ACC112 (cell line): ENCODE results near the gene C17orf100.
"Not testable (repeated sequence)": the region's sequence is repeated elsewhere in the genome, so short reads cannot be mapped to it uniquely, and the experiment has no call there.

Experiments used
- H2AFZ ChIP-seq: fragments of 200-600 bp; sonication (generic); one replicate; pipeline ENCODE4 v1.6.0; 2017; ENCODE audit warnings: antibody characterized with exemption, low read length; ENCODE audit not compliant: unreplicated experiment
- H3K27ac ChIP-seq: fragments of 200-600 bp; sonication (generic); 2 replicates; pipeline ENCODE4 v1.5.1; 2014; ENCODE audit warnings: low read depth, mild to moderate bottlenecking, antibody characterized with exemption, low read length, moderate library complexity
- H3K27me3 ChIP-seq: fragments of 200-600 bp; sonication (generic); 2 replicates; pipeline ENCODE4 v1.6.1; 2014; ENCODE audit warnings: mild to moderate bottlenecking, antibody characterized with exemption, low read length, moderate library complexity, mixed read lengths; ENCODE audit not compliant: insufficient read depth
- H3K36me3 ChIP-seq: fragments of 200-600 bp; sonication (generic); 2 replicates; pipeline ENCODE4 v1.6.1; 2016; ENCODE audit warnings: mild to moderate bottlenecking, antibody characterized with exemption, low read length, moderate library complexity, mixed read lengths; ENCODE audit not compliant: insufficient read depth
- H3K4me1 ChIP-seq: fragments of 200-600 bp; sonication (generic); one replicate; pipeline ENCODE4 v1.6.1; 2016; ENCODE audit warnings: low read length, mixed read lengths; ENCODE audit not compliant: insufficient read depth, unreplicated experiment, control insufficient read depth
- H3K4me3 ChIP-seq: fragments of 200-600 bp; sonication (generic); 2 replicates; pipeline ENCODE4 v1.5.1; 2014; ENCODE audit warnings: mild to moderate bottlenecking, low read depth, low read length
- H3K79me2 ChIP-seq: fragments of 200-600 bp; sonication (generic); one replicate; pipeline ENCODE4 v1.6.0; 2016; ENCODE audit warnings: low read length; ENCODE audit not compliant: control insufficient read depth, unreplicated experiment, insufficient read depth

The C17orf100 gene

DNA sequence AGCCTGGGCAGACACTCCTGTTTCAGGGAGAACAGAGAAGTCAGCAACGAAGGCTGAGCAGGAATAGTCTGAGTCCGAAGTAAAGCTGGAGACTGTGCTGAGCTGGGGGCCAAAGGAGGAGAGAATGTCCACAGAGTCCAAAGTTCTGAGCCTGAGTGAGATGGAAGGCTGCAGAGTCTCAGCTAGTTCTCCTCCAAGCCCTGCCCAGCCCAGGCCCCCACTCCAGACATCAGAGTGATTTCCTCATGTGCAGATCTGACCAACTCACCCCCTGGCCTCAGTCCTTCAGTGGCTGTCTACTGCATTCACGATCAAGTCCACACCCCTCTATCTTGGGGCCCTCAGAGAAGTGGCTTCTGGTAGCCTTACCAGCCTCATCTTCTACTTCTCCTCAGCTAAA lies 40.0 kb downstream of the C17orf100 start:
- H3K79me2 ChIP-seq: no peaks in the 10 kb centered on the region
- H2AFZ ChIP-seq: no peak overlapping the region
- no peaks in the 10 kb centered on the region for H3K4me1 ChIP-seq
- H3K27me3 ChIP-seq: peaks cover 84% of the 10 kb centered on the region
- H3K4me3 ChIP-seq: no peak overlapping the region
- no peaks in the 10 kb centered on the region for H3K36me3 ChIP-seq
- no peak overlapping the region for H3K27ac ChIP-seq

GRCh38 chr17:6691958-6692357 lies 40.4 kb downstream of the C17orf100 start:
- H3K36me3 ChIP-seq, H3K4me1 ChIP-seq, H3K4me3 ChIP-seq, H2AFZ ChIP-seq, H3K79me2 ChIP-seq, H3K27ac ChIP-seq: not testable (repeated sequence)
- H3K27me3 ChIP-seq: peaks cover 80% of the 10 kb centered on the region

DNA sequence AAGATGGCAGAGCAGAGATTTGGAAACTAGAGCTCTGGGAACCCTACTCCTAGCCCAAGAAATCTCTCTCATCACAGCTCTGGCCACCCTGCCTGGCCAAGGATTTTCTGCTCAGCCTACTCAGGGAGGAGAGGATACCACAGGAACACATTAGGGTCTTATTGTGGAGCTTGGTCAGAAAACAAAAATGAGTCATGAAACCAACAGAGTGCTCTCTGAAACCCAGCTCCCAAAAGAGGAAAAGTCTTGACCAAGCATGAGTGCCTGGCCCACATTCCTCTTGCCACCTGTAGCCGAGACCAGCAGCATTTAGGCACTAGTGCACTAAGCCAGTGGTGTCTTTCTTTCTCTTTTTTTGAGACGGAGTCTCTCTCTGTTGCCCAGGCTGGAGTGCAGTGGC lies 43.5 kb downstream of the C17orf100 start:
- H3K4me1 ChIP-seq: no peaks in the 10 kb centered on the region
- peaks cover 57% of the 10 kb centered on the region for H3K27me3 ChIP-seq
- H3K36me3 ChIP-seq: no peaks in the 10 kb centered on the region

GRCh38 chr17:6695565-6695964 lies 44.0 kb downstream of the C17orf100 start:
- H3K4me1 ChIP-seq: no peaks in the 10 kb centered on the region
- H3K4me3 ChIP-seq: no peak overlapping the region
- H3K27me3 ChIP-seq: peaks cover 52% of the 10 kb centered on the region
- no peak overlapping the region for H2AFZ ChIP-seq
- H3K27ac ChIP-seq: no peak overlapping the region
- no peaks in the 10 kb centered on the region for H3K79me2 ChIP-seq
- no peaks in the 10 kb centered on the region for H3K36me3 ChIP-seq

More for the DNA sequence above, 43.5 kb downstream of the C17orf100 start:
- Histone ChIP-seq H3K4me3 (no peak overlapping the region), H2AFZ (no peak overlapping the region), H3K27ac (no peak overlapping the region), H3K79me2 (no peaks in the 10 kb centered on the region)

DNA sequence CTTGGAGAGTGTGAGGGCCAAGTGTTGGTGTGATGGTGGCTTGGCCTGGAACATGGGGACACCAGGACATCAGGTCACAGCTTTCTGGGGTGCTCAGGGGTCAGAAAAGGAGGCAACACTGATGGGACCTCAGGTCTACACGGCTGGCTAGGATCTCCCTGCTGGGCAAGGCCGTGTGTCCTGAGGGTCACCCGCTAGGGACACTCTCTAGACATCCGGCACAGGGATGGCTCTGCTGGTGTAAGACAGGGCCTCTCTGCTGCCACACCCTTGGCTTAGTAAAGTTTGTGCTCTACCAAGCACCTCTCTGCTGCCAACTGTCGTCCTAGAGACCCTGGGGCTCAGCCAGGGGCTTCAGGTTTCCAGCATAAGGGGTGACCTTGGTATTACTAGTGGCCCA lies 45.3 kb downstream of the C17orf100 start:
- Histone ChIP-seq H3K36me3 (no peaks in the 10 kb centered on the region), H2AFZ (no peak overlapping the region), H3K4me3 (no peak overlapping the region), H3K27ac (no peak overlapping the region), H3K27me3 (peaks cover 38% of the 10 kb centered on the region), H3K4me1 (no peaks in the 10 kb centered on the region), H3K79me2 (no peaks in the 10 kb centered on the region)

GRCh38 chr17:6698004-6698403 lies 46.4 kb downstream of the C17orf100 start:
- Histone ChIP-seq H3K79me2 (no peaks in the 10 kb centered on the region), H3K27me3 (peaks cover 35% of the 10 kb centered on the region), H3K4me3 (no peak overlapping the region), H3K27ac (no peak overlapping the region), H2AFZ (no peak overlapping the region), H3K36me3 (no peaks in the 10 kb centered on the region), H3K4me1 (no peaks in the 10 kb centered on the region)

DNA sequence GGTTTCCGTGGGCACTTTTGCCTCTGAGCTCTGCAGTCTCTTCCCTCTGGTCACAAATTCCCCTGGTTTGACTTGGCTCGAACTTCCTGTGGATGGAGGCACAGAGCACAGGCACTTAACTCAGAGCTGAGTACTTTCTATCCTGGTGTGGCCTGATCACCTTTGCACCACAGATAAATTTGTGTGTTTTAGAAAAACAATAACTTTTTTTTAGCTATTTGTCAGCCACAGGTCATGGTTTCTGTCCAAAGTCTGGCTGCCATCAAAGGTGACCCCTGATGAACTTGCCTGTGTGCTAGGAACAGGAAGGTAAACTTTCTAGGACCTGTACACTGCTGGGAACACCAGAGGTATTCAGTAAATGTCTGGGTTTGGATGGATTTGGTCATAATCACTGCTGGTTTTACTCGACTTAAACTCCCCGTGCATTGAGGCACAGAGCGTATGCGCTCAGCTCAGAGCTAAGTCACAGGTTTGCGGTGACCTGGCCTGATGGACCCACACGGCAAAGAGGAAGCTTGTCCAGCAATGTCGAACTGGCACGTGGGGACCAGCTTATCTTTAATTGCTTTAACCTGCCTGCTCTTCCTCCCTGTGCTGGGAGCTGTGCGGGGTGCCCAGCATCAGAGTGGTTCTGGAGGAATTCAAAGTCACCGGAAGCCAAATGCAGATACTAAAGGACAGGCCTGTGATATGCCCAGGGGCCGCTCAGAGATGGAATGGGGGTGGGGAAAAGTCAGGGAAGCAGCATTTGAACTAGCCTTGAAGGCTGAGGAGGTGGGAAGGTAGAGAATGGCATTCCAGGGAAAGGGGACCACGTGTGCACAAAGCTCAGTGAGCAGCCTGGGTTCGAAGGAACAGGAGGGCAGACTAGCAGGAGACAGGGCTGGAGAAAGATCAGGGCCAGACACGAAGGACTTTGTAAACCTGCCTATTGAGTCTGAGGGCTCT lies 48.7 kb downstream of the C17orf100 start:
- Histone ChIP-seq H3K79me2 (no peaks in the 10 kb centered on the region), H3K36me3 (no peaks in the 10 kb centered on the region), H3K27me3 (peaks cover 33% of the 10 kb centered on the region), H3K27ac (no peak overlapping the region), H2AFZ (no peak overlapping the region), H3K4me3 (no peak overlapping the region), H3K4me1 (no peaks in the 10 kb centered on the region)

GRCh38 chr17:6700948-6701307 lies 49.4 kb downstream of the C17orf100 start:
- H3K4me1 ChIP-seq: no peaks in the 10 kb centered on the region
- H3K4me3 ChIP-seq: no peak overlapping the region
- H3K36me3 ChIP-seq: no peaks in the 10 kb centered on the region
- peaks cover 35% of the 10 kb centered on the region for H3K27me3 ChIP-seq
- H2AFZ ChIP-seq: no peak overlapping the region
- H3K27ac ChIP-seq: no peak overlapping the region
- no peaks in the 10 kb centered on the region for H3K79me2 ChIP-seq

GRCh38 chr17:6701719-6702118 lies 50.2 kb downstream of the C17orf100 start:
- H3K36me3 ChIP-seq: no peaks in the 10 kb centered on the region
- H3K79me2 ChIP-seq: no peaks in the 10 kb centered on the region
- no peak overlapping the region for H3K27ac ChIP-seq
- peaks cover 37% of the 10 kb centered on the region for H3K27me3 ChIP-seq
- H3K4me1 ChIP-seq: no peaks in the 10 kb centered on the region
- no peak overlapping the region for H3K4me3 ChIP-seq
- H2AFZ ChIP-seq: no peak overlapping the region

GRCh38 chr17:6702567-6703215 lies 51.1 kb downstream of the C17orf100 start:
- Histone ChIP-seq H3K36me3 (no peaks in the 10 kb centered on the region), H3K27me3 (peaks cover 45% of the 10 kb centered on the region), H3K27ac (no peak overlapping the region), H2AFZ (no peak overlapping the region), H3K4me1 (no peaks in the 10 kb centered on the region), H3K79me2 (no peaks in the 10 kb centered on the region), H3K4me3 (no peak overlapping the region)
